MM.1S (cell line): ENCODE results near the gene GJA3.

Experiments used
- DNase-seq: peaks from one replicate; pipeline ENCODE4 v3.0.0-alpha.2; 2015
- H2AFZ ChIP-seq: fragments of 300-600 bp; sonication (generic); 2 replicates; pipeline ENCODE4 v1.6.0; 2016; ENCODE audit warnings: antibody characterized with exemption, low read length
- H3F3A ChIP-seq: fragments of 300-600 bp; sonication (generic); 2 replicates; pipeline ENCODE4 v1.6.1; 2016; ENCODE audit warnings: mild to moderate bottlenecking, antibody characterized with exemption, low read length, moderate library complexity, mixed read lengths; ENCODE audit not compliant: insufficient read depth
- H3K27ac ChIP-seq: fragments of 300-600 bp; sonication (generic); 2 replicates; pipeline ENCODE4 v1.5.1; 2016; ENCODE audit warnings: mild to moderate bottlenecking, low read length
- H3K27me3 ChIP-seq: fragments of 300-600 bp; sonication (generic); replicated peaks from 2 replicates; pipeline ENCODE4 v1.6.0; 2016; ENCODE audit warnings: low read length; ENCODE audit not compliant: insufficient read depth
- H3K36me3 ChIP-seq: fragments of 300-600 bp; sonication (generic); replicated peaks from 2 replicates; pipeline ENCODE4 v1.6.1; 2016; ENCODE audit warnings: mild to moderate bottlenecking, low read length, mixed read lengths; ENCODE audit not compliant: insufficient read depth
- H3K4me1 ChIP-seq: fragments of 300-600 bp; sonication (generic); 2 replicates; pipeline ENCODE4 v1.6.1; 2016; ENCODE audit warnings: low read length, mixed read lengths
- H3K4me2 ChIP-seq: fragments of 300-600 bp; sonication (generic); 2 replicates; pipeline ENCODE4 v1.6.0; 2016; ENCODE audit warnings: low read depth, low read length
- H3K4me3 ChIP-seq: fragments of 300-600 bp; sonication (generic); 2 replicates; pipeline ENCODE4 v1.5.1; 2016; ENCODE audit warnings: low read length, mixed read lengths
- H3K79me2 ChIP-seq: fragments of 300-600 bp; sonication (generic); 2 replicates; pipeline ENCODE4 v1.6.1; 2016; ENCODE audit warnings: mixed run types, low read length, mixed read lengths
- H3K9ac ChIP-seq: fragments of 300-600 bp; sonication (generic); 2 replicates; pipeline ENCODE4 v1.6.1; 2016; ENCODE audit warnings: low read length, mixed read lengths
- H3K9me2 ChIP-seq: fragments of 300-600 bp; sonication (generic); replicated peaks from 2 replicates; pipeline ENCODE4 v1.6.1; 2016; ENCODE audit warnings: mild to moderate bottlenecking, low read length, mixed read lengths; ENCODE audit not compliant: insufficient read depth
- H3K9me3 ChIP-seq: fragments of 300-600 bp; sonication (generic); replicated peaks from 2 replicates; pipeline ENCODE4 v1.6.1; 2016; ENCODE audit warnings: mild to moderate bottlenecking, low read length, mixed read lengths; ENCODE audit not compliant: insufficient read depth
- H4K20me1 ChIP-seq: fragments of 300-600 bp; sonication (generic); 2 replicates; pipeline ENCODE4 v1.6.1; 2016; ENCODE audit warnings: mild to moderate bottlenecking, low read length, moderate library complexity, mixed read lengths; ENCODE audit not compliant: insufficient read depth
- EZH2 ChIP-seq: fragments of 300-600 bp; sonication (generic); optimal IDR thresholded peaks from 2 replicates; pipeline ENCODE3; 2017; ENCODE audit warnings: low read depth, mild to moderate bottlenecking, antibody characterized with exemption, low read length, mixed read lengths
- EZH2phosphoT487 ChIP-seq: fragments of 300-600 bp; sonication (generic); IDR thresholded peaks from 2 replicates; pipeline ENCODE4 v1.6.1; 2018; ENCODE audit warnings: antibody characterized with exemption, low read length
- TF ChIP-seq, protein P1 (sequence below): fragments of 300-600 bp; sonication (generic); IDR thresholded peaks from 2 replicates; pipeline ENCODE4 v1.5.1; 2016; ENCODE audit warnings: antibody characterized with exemption, low read length, mixed read lengths

The GJA3 gene

DNA sequence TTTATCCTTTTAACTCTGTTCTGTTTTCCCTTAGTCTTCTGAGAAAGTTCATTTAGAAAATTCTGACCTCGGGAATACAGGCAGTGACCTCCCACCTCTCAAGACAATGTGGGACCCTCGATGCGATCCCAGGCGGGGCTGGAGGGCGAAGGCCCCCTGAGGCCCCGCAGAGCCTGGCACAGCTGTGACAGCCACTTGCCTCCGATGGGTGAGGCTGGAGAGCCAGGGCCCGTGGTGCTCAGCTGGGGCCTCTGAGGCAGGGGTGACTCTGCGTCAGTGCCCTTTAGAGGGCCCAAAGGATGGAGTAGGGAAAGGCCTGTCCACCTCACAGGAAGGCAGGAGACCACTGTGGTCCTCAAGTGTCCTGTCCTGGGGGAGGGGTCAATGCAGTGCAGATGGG lies 10.3 kb downstream of the GJA3 start:
- H3K4me3 ChIP-seq, result no peak overlapping the region
- no peaks in the 10 kb centered on the region for H3F3A ChIP-seq
- no peak overlapping the region for H3K27ac ChIP-seq
- H3K9me2 ChIP-seq, result no peaks in the 10 kb centered on the region
- H3K27me3 ChIP-seq, result no peaks in the 10 kb centered on the region
- no peaks in the 10 kb centered on the region for H3K36me3 ChIP-seq
- DNase-seq, result no peak
- H3K79me2 ChIP-seq, result no peaks in the 10 kb centered on the region
- no peaks in the 10 kb centered on the region for H3K9me3 ChIP-seq
- TF ChIP-seq EZH2phosphoT487 (no peak), EZH2 (no peak)
- TF ChIP-seq, protein P1, sequence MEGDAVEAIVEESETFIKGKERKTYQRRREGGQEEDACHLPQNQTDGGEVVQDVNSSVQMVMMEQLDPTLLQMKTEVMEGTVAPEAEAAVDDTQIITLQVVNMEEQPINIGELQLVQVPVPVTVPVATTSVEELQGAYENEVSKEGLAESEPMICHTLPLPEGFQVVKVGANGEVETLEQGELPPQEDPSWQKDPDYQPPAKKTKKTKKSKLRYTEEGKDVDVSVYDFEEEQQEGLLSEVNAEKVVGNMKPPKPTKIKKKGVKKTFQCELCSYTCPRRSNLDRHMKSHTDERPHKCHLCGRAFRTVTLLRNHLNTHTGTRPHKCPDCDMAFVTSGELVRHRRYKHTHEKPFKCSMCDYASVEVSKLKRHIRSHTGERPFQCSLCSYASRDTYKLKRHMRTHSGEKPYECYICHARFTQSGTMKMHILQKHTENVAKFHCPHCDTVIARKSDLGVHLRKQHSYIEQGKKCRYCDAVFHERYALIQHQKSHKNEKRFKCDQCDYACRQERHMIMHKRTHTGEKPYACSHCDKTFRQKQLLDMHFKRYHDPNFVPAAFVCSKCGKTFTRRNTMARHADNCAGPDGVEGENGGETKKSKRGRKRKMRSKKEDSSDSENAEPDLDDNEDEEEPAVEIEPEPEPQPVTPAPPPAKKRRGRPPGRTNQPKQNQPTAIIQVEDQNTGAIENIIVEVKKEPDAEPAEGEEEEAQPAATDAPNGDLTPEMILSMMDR, result no peak
- H2AFZ ChIP-seq, result no peak overlapping the region
- H3K4me1 ChIP-seq, result no peaks in the 10 kb centered on the region
- no peaks in the 10 kb centered on the region for H4K20me1 ChIP-seq
- H3K9ac ChIP-seq, result no peak overlapping the region
- no peak overlapping the region for H3K4me2 ChIP-seq

DNA sequence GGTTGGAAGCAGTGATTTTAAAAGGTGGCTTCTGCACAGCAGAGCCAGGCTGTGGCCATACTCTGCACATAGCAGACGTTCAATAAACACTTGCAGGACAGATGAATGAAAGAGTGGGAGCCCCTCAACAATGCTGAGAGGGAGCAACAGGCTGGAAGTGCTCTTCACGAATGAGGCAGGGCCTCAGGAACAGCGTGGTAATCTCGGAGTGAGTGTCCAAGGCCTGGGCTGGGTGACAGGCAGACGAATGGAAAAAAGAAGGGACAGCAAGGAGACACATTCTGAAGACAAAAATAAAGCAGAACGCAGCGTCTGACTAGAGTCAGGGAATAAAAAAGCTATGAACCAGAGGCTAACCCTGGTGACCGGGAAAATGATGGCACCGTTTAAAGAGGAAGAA lies 11.1 kb downstream of the GJA3 start:
- H3F3A ChIP-seq, result no peaks in the 10 kb centered on the region
- no peak overlapping the region for H3K4me2 ChIP-seq
- H3K27me3 ChIP-seq, result no peaks in the 10 kb centered on the region
- no peaks in the 10 kb centered on the region for H4K20me1 ChIP-seq
- H3K79me2 ChIP-seq, result no peaks in the 10 kb centered on the region
- H3K4me3 ChIP-seq, result no peak overlapping the region
- no peak overlapping the region for H3K9ac ChIP-seq
- H2AFZ ChIP-seq, result no peak overlapping the region
- no peak for DNase-seq
- H3K9me2 ChIP-seq, result no peaks in the 10 kb centered on the region
- no peaks in the 10 kb centered on the region for H3K4me1 ChIP-seq
- H3K27ac ChIP-seq, result no peak overlapping the region
- H3K9me3 ChIP-seq, result no peaks in the 10 kb centered on the region
- TF ChIP-seq EZH2, result no peak
- TF ChIP-seq, protein P1, result no peak
- no peak for TF ChIP-seq EZH2phosphoT487
- no peaks in the 10 kb centered on the region for H3K36me3 ChIP-seq

DNA sequence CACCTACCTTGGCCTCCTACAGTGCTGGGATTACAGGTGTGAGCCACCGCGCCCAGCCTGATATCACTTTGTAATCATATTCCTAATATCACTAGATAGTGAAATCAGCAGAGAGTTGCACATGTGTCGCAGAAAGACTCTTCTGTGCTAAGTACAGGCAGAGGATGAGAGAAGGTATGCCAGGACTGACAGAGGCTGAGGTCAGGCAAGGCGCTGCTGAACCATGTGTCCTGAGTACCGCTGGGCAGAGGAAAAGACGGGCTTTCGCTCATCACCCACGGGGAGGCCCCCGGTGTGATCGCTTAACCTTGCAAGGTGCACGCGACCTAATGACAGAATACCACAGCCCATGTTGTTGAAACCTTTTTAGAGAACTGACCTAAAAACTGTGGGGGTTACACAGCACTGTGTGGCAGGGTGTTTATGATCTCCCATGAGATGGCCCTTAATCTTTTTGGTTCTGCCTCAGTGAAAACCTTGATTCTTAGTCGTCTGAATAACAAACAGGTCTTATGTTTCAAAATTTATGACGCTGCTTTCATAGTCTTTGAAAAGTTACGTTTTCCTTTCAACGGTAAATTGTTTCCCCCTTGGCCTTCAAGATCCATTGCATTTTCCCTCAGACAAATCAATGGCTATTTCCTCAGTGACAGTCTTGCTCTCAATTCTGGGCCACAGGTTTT lies 12.2 kb downstream of the GJA3 start:
- no peak overlapping the region for H2AFZ ChIP-seq
- no peak overlapping the region for H3K27ac ChIP-seq
- no peaks in the 10 kb centered on the region for H3F3A ChIP-seq
- H3K4me2 ChIP-seq, result no peak overlapping the region
- H3K27me3 ChIP-seq, result no peaks in the 10 kb centered on the region
- H3K79me2 ChIP-seq, result no peaks in the 10 kb centered on the region
- H3K4me1 ChIP-seq, result no peaks in the 10 kb centered on the region
- H3K36me3 ChIP-seq, result no peaks in the 10 kb centered on the region
- TF ChIP-seq EZH2, result no peak
- no peaks in the 10 kb centered on the region for H3K9me3 ChIP-seq
- no peak overlapping the region for H3K4me3 ChIP-seq
- no peaks in the 10 kb centered on the region for H3K9me2 ChIP-seq
- no peak for DNase-seq
- H3K9ac ChIP-seq, result no peak overlapping the region
- no peaks in the 10 kb centered on the region for H4K20me1 ChIP-seq

DNA sequence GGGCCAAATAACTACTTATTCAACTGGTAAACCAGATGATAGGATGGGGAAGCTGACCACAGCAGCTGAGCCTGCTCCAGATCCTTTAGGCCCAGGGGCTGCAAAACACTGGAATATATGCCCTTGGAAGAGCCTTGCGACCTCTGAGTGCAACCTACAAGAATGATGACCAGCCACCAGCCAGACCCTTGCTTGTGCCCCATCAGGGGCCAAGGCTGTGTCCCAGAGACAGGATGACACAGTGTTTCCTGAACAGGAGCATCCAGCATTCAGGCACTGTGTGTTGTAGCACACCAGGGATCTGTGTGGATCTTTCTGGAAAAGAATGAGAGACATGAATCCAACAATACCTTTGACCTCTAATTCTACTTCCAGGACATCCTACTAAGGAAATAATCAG lies 14.5 kb downstream of the GJA3 start:
- no peak overlapping the region for H3K9ac ChIP-seq
- H4K20me1 ChIP-seq, result no peaks in the 10 kb centered on the region
- H3K79me2 ChIP-seq, result no peaks in the 10 kb centered on the region
- no peak overlapping the region for H3K4me2 ChIP-seq
- H3F3A ChIP-seq, result no peaks in the 10 kb centered on the region
- no peak for TF ChIP-seq EZH2phosphoT487
- TF ChIP-seq EZH2, result no peak
- TF ChIP-seq, protein P1, result no peak
- H2AFZ ChIP-seq, result no peak overlapping the region
- H3K27me3 ChIP-seq, result no peaks in the 10 kb centered on the region
- no peak overlapping the region for H3K27ac ChIP-seq
- no peak for DNase-seq
- H3K4me1 ChIP-seq, result no peaks in the 10 kb centered on the region
- no peaks in the 10 kb centered on the region for H3K9me2 ChIP-seq
- H3K36me3 ChIP-seq, result no peaks in the 10 kb centered on the region
- H3K4me3 ChIP-seq, result no peak overlapping the region
- no peaks in the 10 kb centered on the region for H3K9me3 ChIP-seq
